Measurements from ENCODE around the gene FTO.

GRCh38 chr16:53708490-53708889 is 4.5 kb downstream of the FTO start:
- no peak for TF ChIP-seq NCOA1 (CRISPR knock-in tag; IDR thresholded peaks at IDR 0.05)
- no peak for TF ChIP-seq IRX3 (CRISPR knock-in tag; IDR thresholded peaks at IDR 0.05; ENCODE audit: borderline replicate concordance, low read depth)
- TF ChIP-seq ZC3H4 (CRISPR knock-in tag; IDR thresholded peaks at IDR 0.05; ENCODE audit: borderline replicate concordance) = no peak
- TF ChIP-seq POLR2A (IDR thresholded peaks at IDR 0.05; ENCODE audit: insufficient read depth in 1 of 2, low read depth in 2 of 2, low read length in 2 of 2) = no peak
- TF ChIP-seq SUZ12 (IDR thresholded peaks at IDR 0.05; ENCODE audit: low read depth, low read length) = no peak
- TF ChIP-seq ZNF274 (CRISPR knock-in tag; IDR thresholded peaks at IDR 0.05) = no peak
- TF ChIP-seq CTCF (CRISPR knock-in tag; IDR thresholded peaks at IDR 0.05) = no peak
- TF ChIP-seq EHMT2 (IDR thresholded peaks at IDR 0.05; ENCODE audit: borderline replicate concordance, low read depth, low read length) = no peak
- TF ChIP-seq SIN3A (IDR thresholded peaks at IDR 0.05; ENCODE audit: borderline replicate concordance, low read depth, low read length) = no peak
- TF ChIP-seq ZNF318 (CRISPR knock-in tag; IDR thresholded peaks at IDR 0.05) = no peak
- no peak for TF ChIP-seq SALL1 (CRISPR knock-in tag; IDR thresholded peaks at IDR 0.05)
- TF ChIP-seq SMC3 (IDR thresholded peaks at IDR 0.05; ENCODE audit: low read length) = no peak
- TF ChIP-seq ZKSCAN5 (CRISPR knock-in tag; IDR thresholded peaks at IDR 0.05) = no peak
- TF ChIP-seq ZNF136 (CRISPR knock-in tag; IDR thresholded peaks at IDR 0.05; ENCODE audit: low read depth) = no peak
